HG03103 (cell line): Measurements from ENCODE around the gene DCTD.

Source experiments
- ATAC-seq: cut with Tn5 transposase; IDR thresholded peaks from one replicate; pipeline ENCODE4 v1.9.1; 2021; ENCODE audit warnings: low read depth; ENCODE audit not compliant: unreplicated experiment

Gene DCTD

DNA sequence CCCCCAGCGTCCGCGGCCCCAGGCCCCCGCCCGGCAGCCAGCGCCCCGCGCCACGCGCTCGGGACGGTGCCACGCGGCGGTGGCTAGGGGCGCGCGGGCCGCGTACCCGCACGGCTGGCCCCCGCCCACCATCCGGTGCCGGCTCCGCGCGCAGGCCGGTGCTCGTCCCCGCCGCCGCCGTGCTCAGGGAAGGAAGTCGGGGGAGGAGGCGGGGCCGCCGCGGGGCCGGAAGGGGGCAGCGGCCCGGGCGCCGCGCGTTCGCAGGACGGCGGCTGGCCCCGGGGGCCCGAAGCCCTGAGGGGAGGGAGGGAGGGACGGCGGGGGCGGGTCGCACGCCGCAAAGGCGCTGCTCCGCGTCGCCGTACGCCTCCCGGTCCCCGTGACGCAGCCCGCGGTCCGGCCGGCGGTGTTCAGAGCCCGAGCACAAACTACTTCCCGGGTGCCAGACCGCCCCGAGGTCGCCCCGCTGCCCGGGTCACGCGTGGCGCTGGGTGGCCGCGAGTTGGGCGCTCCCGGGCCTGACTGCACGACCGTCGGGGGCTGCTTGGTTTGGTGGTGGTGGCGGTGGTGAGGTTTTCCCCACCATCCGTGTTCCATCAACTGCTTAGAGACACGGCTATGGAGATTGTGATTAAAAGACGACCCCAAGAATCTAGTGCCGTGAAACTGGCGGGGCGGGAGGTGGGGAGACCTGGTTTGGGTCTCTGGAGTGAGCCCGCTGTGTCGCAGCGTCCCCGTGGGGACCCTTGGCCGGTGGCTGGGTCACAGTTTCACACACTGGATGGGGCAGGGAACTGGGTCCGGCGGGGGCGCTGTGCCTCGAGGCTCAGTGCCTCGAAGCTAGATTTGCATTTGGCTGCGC, at the start of gene DCTD:
Gene DCTD, minus strand, starts transcription at position 205 of the 862 bp plus-strand sequence. CDS start 1,818 bp downstream, outside the sequence.
- ATAC-seq = peak; percentile 67

DNA sequence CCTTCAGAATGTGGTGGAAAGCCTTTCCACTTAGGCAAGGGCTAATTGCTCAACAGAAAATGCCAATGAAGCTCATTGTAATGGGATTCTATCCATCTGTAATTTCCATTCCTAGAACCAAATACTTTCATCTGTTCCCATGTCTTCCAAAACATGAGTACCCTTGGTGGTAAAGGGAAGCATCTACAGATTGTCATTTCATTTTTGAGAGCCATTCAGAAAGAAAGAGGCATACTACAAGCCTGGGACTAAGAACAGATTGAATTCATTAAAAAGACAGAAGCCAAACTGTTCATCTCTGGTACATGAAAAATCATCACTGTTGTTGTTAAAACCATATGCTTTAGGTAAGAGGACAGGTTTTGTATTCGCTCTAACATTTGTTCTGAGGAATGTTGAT, 43.6 kb upstream of the DCTD start:
- ATAC-seq = no peak

DNA sequence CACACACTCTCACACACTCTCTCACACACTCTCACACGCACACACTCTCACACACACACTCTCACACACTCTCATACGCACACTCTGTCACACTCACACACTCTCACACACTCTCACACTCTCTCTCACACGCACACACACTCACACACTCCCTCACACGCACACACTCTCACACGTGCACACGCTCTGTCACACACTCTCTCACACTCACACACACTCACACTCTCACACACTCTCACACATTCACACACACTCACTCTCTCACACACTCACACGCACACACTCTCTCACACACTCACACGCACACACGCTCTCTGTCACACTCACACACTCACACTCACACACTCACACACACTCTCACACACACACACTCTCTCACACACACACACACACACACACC, 43.0 kb upstream of the DCTD start:
- no peak for ATAC-seq

DNA sequence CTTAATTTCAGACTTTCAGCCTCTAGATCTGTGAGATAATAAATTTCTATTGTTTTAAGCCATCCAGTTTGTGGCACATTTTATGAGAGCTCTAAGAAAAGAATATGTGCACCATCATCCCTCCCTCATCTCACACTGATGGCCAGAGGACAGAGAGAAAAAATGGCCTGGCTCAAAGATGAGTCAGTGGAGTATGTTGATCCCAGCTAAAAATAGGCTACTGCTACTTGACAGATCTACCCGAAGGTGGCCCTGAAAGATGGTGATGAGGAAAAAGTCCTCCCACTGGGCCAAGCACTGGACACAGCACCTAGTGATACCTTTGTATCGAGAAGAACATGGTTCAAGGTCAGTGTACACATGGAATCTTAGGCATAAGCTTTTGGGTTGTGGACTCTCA, 38.2 kb upstream of the DCTD start:
- no peak for ATAC-seq

- no peak for ATAC-seq
Observed at GRCh38 chr4:182944484-182945213, 27.5 kb upstream of the DCTD start.

DNA sequence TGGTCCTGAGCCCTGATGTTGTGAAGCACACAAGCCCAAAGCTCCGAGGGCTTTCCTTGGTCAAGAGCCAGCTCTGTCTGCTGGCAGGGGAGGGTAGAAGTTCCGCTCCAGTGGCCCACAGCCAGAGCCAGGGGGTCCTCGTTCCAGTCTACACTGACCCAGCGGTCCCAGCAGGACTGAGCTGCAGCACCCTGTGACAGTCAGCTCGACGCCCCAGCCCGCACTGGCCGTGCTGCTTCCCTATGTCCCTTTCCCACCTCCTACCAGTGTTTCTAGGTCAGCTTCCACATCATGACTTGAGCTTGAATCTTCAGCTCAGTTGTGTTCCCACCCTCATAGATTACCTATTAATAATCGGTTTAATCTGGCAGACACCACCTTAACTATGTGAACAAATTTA, 22.5 kb upstream of the DCTD start:
- no peak for ATAC-seq

DNA sequence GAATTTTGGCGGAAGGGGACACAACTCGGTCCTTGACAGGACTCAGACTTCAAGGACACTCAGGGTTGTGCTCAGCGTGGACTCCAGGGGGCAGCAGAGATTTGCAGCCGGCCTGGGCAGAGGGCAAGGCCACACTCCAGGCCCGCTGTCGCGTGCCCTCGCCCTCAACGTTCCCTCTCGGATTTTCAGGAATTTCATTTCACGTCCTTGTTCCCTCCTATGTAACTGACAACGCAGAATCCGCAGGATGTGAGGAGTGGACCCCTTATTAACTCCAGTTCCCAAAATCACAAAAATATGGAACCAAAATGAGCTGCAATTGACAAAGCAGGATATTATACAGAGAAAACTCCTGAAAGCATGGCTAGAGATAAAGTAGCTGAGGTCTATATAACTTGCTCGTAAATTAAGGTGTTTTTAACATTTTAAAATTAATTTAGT, 21.0 kb upstream of the DCTD start:
- peak; percentile 95 for ATAC-seq

DNA sequence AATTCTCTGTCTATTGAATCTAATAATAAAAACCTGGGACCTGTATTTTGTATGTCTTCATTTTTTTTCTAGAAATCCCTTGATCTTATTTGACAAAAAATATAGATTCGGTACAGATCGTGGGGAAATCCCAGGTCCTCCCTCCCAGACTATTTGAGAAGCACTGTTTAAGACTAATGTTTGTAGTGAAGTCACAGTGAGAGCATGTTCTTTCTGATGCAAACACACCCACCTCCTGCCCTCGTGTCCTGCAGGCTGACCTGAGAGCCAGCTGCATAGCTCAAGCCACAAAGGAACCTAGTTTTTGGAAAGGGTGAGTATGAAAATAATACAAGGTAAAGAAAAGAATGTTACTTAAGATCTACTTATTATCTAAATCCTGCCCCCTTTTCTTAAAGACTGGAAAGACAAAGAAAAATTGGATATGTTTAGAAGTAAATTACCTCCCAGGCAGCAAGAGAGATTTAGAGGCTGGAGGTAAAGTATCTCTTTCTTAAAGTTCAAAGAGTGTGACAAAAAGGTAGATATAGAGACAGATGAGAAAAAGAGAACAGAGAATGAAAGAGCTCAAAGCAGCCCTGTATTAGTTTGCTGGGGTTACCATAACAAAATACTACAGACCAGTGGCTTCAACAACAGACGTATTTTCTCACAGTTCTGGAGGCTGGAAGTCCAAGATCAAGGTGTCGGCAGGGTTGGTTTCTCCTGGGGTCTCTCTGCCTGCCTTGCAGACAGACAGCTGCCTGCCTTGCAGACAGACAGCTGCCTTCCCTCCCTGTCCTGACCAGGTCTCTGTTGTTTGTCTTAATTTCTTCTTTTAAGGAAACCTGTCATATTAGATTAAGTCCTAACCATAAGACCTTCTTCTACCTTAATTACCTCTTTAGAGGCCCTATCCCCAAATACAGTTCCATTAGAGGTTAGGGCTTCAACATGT, 20.4 kb upstream of the DCTD start:
- ATAC-seq = peak; percentile 17

- no peak for ATAC-seq
Observed at GRCh38 chr4:182932651-182933050, 15.5 kb upstream of the DCTD start.

GRCh38 chr4:182931691-182932345, 14.6 kb upstream of the DCTD start:
- ATAC-seq = no peak

GRCh38 chr4:182930889-182931288, 13.7 kb upstream of the DCTD start:
- no peak for ATAC-seq

- no peak for ATAC-seq
Observed at GRCh38 chr4:182929296-182929695, 12.1 kb upstream of the DCTD start.

DNA sequence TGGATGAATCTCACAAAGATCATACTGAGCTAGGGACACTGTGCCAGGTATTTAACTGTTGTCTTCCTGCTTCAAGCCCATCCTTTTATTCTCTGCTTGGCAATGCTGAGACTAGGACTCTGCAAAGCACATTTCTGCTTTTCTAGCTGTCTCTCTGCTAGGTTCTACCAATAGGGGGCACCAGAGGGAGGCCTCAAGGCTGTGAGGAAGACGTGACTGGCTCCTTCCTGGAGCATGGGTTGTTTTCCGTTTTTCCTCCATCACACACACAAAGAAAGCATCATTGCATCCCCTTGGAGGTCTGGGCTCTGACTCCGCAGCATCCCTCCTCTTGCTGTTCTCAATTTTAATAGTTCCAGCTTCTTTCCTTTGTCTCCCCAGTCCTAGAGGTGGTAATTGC, 10.9 kb upstream of the DCTD start:
- no peak for ATAC-seq

- no peak for ATAC-seq
Observed at GRCh38 chr4:182927505-182927904, 10.3 kb upstream of the DCTD start.

DNA sequence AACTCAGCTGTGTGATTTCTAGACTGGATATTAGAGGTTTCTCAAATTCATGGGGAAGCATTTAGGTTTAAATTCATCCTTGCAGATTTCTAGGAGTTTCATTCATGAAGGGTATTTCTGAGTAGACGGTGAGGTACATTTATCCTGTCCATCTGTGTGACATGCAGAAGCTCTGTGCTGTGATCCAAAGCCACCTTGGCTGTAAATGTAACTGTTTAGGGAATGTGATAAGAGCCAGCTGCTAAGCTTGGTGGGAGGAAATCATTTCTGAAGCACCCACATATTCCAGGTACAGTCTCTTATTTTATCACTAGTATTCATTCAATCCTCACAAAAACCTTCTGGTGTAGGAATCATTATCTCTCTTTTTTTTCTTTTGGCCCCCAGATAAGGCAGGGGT, 8.7 kb upstream of the DCTD start:
- no peak for ATAC-seq

DNA sequence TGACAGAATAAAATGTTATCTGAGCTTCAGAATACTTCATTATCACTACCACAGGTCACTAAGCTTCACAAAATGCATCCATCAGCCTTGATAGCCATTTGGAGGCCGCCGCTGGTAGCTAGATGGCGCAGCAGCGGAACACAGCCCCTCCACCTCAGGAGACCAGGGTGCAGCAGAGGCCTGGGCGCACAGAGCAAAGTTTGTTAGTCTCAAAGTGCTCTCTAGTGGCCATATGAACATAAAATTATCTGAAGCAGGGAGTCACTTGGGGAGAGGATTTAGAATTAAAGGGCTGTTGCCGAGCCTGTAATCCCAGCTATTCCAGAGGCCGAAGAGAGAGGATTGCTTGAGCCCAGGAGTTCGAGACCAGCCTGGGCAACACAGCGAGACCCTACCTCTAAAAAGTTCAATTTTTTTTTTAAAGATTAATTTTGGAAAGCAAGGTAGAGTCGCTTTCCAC, 8.1 kb upstream of the DCTD start:
- ATAC-seq = peak; percentile 100

GRCh38 chr4:182924497-182924896, 7.3 kb upstream of the DCTD start:
- ATAC-seq = no peak

DNA sequence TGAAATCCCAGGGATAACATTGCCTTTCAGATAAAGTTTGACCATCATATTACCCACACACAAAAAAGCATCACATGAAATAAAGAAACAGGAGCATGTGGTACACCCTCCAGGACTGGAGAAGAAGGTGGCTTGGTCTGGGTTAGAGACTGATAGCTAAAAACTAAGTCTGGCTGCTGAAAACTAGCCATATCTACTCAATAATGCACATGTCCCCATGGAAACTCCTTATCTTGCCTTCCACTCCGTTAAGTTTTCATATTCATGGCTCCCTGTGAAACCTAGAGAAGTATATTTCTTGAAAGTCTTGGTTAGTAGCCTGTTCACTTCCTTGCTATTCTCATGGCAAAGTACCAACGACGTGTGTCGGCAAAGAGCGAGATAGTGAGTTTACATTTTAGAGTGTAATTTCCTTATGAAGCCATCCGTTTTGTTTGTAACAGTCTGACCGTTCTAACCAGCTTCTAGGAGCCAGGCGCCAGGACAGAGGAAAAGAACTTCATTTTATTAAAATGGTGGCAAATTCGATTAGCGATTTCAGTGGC, 6.7 kb upstream of the DCTD start:
- ATAC-seq = no peak

DNA sequence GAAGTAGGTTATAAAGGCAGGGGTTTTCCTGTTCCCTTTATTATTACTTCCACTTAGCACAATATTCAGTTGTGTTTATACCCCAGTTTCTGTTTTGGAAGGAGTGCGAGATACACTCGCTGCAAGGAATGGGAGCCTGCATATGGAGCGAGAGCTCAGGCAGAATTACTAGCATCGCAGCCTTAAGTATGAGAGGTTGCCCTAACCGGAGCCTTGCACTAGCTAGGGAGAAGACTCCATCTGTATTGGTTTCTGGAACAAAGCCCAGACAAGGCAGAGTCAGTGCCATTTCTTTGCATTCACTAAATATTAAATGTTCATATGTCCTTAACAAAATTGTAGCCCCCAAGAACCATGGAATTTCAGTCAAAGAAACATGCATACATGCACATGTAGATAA, 6.2 kb upstream of the DCTD start:
- ATAC-seq = no peak
